ENCODE measurements around the gene P2RY12.

Gene P2RY12

GRCh38 chr3:151384741-151385174 is at the start of gene P2RY12:
Gene P2RY12 (minus strand): TSS chr3:151384753. CDS start chr3:151338845, 45,908 bp downstream.
- DNase-seq (ENCODE audit: low read depth), result no peak

- no peak for DNase-seq (ENCODE audit: low read depth)
Measured at GRCh38 chr3:151432616-151433372, 48.2 kb upstream of the P2RY12 start.

- peak; percentile 45 for DNase-seq (ENCODE audit: low read depth)
Measured at GRCh38 chr3:151431940-151432339, 47.4 kb upstream of the P2RY12 start.

- no peak for DNase-seq (ENCODE audit: low read depth)
Measured at GRCh38 chr3:151430821-151431484, 46.4 kb upstream of the P2RY12 start.

GRCh38 chr3:151428386-151428785 is 43.8 kb upstream of the P2RY12 start:
- DNase-seq (ENCODE audit: low read depth), result no peak

GRCh38 chr3:151426341-151426657 is 41.7 kb upstream of the P2RY12 start:
- no peak for DNase-seq (ENCODE audit: low read depth)

- DNase-seq (ENCODE audit: low read depth), result peak; percentile 37
Measured at GRCh38 chr3:151425627-151426340, 41.2 kb upstream of the P2RY12 start.

GRCh38 chr3:151423091-151423490 is 38.5 kb upstream of the P2RY12 start:
- no peak for DNase-seq (ENCODE audit: low read depth)

GRCh38 chr3:151421938-151422337 is 37.4 kb upstream of the P2RY12 start:
- DNase-seq (ENCODE audit: low read depth), result peak; percentile 4

- no peak for DNase-seq (ENCODE audit: low read depth)
Measured at GRCh38 chr3:151419806-151420205, 35.3 kb upstream of the P2RY12 start.

- no peak for DNase-seq (ENCODE audit: low read depth)
Measured at GRCh38 chr3:151415289-151415688, 30.7 kb upstream of the P2RY12 start.

- DNase-seq (ENCODE audit: low read depth), result no peak
Measured at GRCh38 chr3:151412989-151413388, 28.4 kb upstream of the P2RY12 start.

- DNase-seq (ENCODE audit: low read depth), result peak; percentile 62
Measured at GRCh38 chr3:151410891-151411559, 26.5 kb upstream of the P2RY12 start.

- DNase-seq (ENCODE audit: low read depth), result no peak
Measured at GRCh38 chr3:151407928-151408327, 23.4 kb upstream of the P2RY12 start.

- peak; percentile 76 for DNase-seq (ENCODE audit: low read depth)
Measured at GRCh38 chr3:151404316-151404715, 19.8 kb upstream of the P2RY12 start.

- DNase-seq (ENCODE audit: low read depth), result peak; percentile 87
Measured at GRCh38 chr3:151403246-151403645, 18.7 kb upstream of the P2RY12 start.

GRCh38 chr3:151402349-151402748 is 17.8 kb upstream of the P2RY12 start:
- no peak for DNase-seq (ENCODE audit: low read depth)

GRCh38 chr3:151400341-151400740 is 15.8 kb upstream of the P2RY12 start:
- DNase-seq (ENCODE audit: low read depth), result no peak

- DNase-seq (ENCODE audit: low read depth), result no peak
Measured at GRCh38 chr3:151398895-151399294, 14.3 kb upstream of the P2RY12 start.

GRCh38 chr3:151395806-151396205 is 11.3 kb upstream of the P2RY12 start:
- DNase-seq (ENCODE audit: low read depth), result peak; percentile 76

GRCh38 chr3:151394611-151395010 is 10.1 kb upstream of the P2RY12 start:
- DNase-seq (ENCODE audit: low read depth), result no peak

GRCh38 chr3:151393941-151394340 is 9.4 kb upstream of the P2RY12 start:
- DNase-seq (ENCODE audit: low read depth), result peak; percentile 55

Measured in EH (cell line).